ENCODE data around the gene PLXND1. TPM values are rescaled to one million over a fixed set of nuclear protein-coding genes. Genes with fewer than 3 reads are reported as not detected.
A peak's percentile ranks its signal among the peaks of the same experiment; 100 is the strongest.

PLXND1 gene
- total RNA-seq, 1 donor from 2014 or later: 9.0 TPM

DNA sequence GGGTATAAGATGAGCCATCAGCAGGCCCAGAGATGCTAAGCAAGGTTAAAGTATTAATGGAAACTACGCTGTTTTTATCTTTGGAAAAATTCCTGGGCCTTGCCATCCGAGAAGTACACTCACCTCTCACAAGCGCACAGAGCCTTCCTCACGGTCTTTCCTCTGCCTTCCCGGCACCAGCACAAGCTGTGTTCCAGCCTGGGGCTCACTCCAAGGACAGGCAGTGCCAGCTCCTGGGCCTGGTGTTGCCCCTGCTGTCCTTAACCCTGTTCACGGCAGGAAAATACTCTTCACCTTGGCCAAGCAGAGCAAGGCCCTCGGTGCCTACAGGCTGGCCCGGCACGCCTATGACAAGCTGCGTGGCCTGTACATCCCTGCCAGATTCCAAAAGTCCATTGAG is 92.4 kb downstream of the PLXND1 start:
- Mint-ChIP-seq H3K36me3 (peaks cover 27% of the 10 kb centered on the region), H3K9me3 (no peaks in the 10 kb centered on the region), H3K4me3 (no peak overlapping the region), H3K4me1 (peaks cover 8% of the 10 kb centered on the region), H3K27me3 (ENCODE audit: insufficient read depth, low read depth) (peaks cover 2% of the 10 kb centered on the region), H3K27ac (peak overlapping the region; percentile 66)
- Histone ChIP-seq H3K4me2 (no peak overlapping the region), H3K36me3 (no peaks in the 10 kb centered on the region), H2AFZ (replicated peaks) (no peak overlapping the region), H3K79me2 (ENCODE audit: low read depth) (no peaks in the 10 kb centered on the region), H3K27ac (no peak overlapping the region), H3K27me3 (no peaks in the 10 kb centered on the region), H3K4me1 (no peaks in the 10 kb centered on the region), H3K9me3 (ENCODE audit: low read depth) (no peaks in the 10 kb centered on the region), H3F3A (ENCODE audit: low read depth) (no peaks in the 10 kb centered on the region), H4K20me1 (ENCODE audit: low read depth) (no peaks in the 10 kb centered on the region), H3K9ac (no peak overlapping the region), H3K4me3 (no peak overlapping the region)
- DNase-seq (ENCODE audit: low spot score): no peak
- TF ChIP-seq EZH2 (IDR thresholded peaks at IDR 0.05): no peak
- TF ChIP-seq, protein P1, sequence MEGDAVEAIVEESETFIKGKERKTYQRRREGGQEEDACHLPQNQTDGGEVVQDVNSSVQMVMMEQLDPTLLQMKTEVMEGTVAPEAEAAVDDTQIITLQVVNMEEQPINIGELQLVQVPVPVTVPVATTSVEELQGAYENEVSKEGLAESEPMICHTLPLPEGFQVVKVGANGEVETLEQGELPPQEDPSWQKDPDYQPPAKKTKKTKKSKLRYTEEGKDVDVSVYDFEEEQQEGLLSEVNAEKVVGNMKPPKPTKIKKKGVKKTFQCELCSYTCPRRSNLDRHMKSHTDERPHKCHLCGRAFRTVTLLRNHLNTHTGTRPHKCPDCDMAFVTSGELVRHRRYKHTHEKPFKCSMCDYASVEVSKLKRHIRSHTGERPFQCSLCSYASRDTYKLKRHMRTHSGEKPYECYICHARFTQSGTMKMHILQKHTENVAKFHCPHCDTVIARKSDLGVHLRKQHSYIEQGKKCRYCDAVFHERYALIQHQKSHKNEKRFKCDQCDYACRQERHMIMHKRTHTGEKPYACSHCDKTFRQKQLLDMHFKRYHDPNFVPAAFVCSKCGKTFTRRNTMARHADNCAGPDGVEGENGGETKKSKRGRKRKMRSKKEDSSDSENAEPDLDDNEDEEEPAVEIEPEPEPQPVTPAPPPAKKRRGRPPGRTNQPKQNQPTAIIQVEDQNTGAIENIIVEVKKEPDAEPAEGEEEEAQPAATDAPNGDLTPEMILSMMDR (IDR thresholded peaks at IDR 0.05): no peak
- no peak for TF ChIP-seq EZH2phosphoT487 (IDR thresholded peaks at IDR 0.05)

DNA sequence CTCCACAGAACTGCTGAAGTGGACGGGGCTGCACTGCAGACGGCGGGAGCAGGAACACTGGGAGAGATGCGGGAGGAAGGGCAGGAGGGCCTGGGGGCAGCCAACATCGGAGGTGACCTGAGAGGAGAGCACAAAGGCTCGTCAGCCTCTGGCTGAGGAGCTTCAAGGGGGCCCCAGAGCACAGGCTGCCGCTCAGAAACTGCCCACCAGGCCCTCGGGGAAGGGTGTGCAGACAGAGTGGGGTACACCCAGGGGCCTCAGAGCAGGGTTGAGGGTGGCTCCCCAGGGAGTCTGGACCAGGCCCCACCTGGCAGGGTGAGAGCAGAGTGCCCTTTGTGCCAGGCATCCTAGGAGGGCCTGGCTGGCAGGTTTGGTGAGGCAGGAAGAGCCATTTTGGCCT is 92.8 kb downstream of the PLXND1 start:
- Histone ChIP-seq H3F3A (ENCODE audit: low read depth) (no peaks in the 10 kb centered on the region), H3K4me1 (no peaks in the 10 kb centered on the region), H3K27me3 (no peaks in the 10 kb centered on the region), H3K79me2 (ENCODE audit: low read depth) (no peaks in the 10 kb centered on the region), H4K20me1 (ENCODE audit: low read depth) (no peaks in the 10 kb centered on the region), H3K9ac (no peak overlapping the region), H3K36me3 (no peaks in the 10 kb centered on the region), H3K4me3 (no peak overlapping the region), H3K4me2 (no peak overlapping the region), H3K9me3 (ENCODE audit: low read depth) (no peaks in the 10 kb centered on the region), H3K27ac (no peak overlapping the region), H2AFZ (replicated peaks) (no peak overlapping the region)
- Mint-ChIP-seq H3K4me3 (no peak overlapping the region), H3K4me1 (peaks cover 8% of the 10 kb centered on the region), H3K36me3 (peaks cover 27% of the 10 kb centered on the region), H3K9me3 (no peaks in the 10 kb centered on the region), H3K27me3 (ENCODE audit: insufficient read depth, low read depth) (peaks cover 2% of the 10 kb centered on the region), H3K27ac (no peak overlapping the region)
- DNase-seq (ENCODE audit: low spot score): no peak
- no peak for TF ChIP-seq EZH2phosphoT487 (IDR thresholded peaks at IDR 0.05)

DNA sequence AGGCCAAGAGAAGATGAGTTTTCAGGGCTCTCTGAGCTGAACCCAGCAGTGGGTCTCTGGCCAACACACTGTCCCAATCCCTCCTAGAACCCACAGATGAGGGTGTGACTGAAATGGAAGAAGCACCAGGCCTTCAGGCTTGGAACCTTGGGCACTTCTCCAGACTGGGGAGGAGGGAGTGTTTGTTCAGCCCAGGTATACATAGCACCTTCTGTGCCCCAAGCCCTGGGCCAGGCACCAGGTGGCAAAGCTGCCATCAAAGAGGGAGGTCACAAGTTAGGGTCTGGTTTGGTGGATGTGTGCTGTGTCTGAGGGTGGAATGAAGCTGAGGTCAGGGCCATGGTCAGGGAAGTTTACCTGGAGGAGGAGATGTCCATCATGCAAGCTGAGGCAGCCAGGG is 93.9 kb downstream of the PLXND1 start:
- Histone ChIP-seq H3K79me2 (ENCODE audit: low read depth) (no peaks in the 10 kb centered on the region), H3K36me3 (no peaks in the 10 kb centered on the region), H3K9ac (no peak overlapping the region), H3K4me2 (no peak overlapping the region), H3K27me3 (no peaks in the 10 kb centered on the region), H2AFZ (replicated peaks) (no peak overlapping the region), H3K27ac (no peak overlapping the region), H4K20me1 (ENCODE audit: low read depth) (no peaks in the 10 kb centered on the region), H3F3A (ENCODE audit: low read depth) (no peaks in the 10 kb centered on the region), H3K4me3 (no peak overlapping the region), H3K9me3 (ENCODE audit: low read depth) (no peaks in the 10 kb centered on the region), H3K4me1 (no peaks in the 10 kb centered on the region)
- H3K4me3 Mint-ChIP-seq: no peak overlapping the region
- H3K27me3 Mint-ChIP-seq (ENCODE audit: insufficient read depth, low read depth): peaks cover 2% of the 10 kb centered on the region
- no peak for DNase-seq (ENCODE audit: low spot score)
- TF ChIP-seq, protein P1 (IDR thresholded peaks at IDR 0.05): no peak
- no peak for TF ChIP-seq EZH2 (IDR thresholded peaks at IDR 0.05)
- no peak for TF ChIP-seq EZH2phosphoT487 (IDR thresholded peaks at IDR 0.05)
- peaks cover 27% of the 10 kb centered on the region for H3K36me3 Mint-ChIP-seq
- H3K4me1 Mint-ChIP-seq: peaks cover 8% of the 10 kb centered on the region
- H3K9me3 Mint-ChIP-seq: no peaks in the 10 kb centered on the region
- H3K27ac Mint-ChIP-seq: peak overlapping the region; percentile 79

DNA sequence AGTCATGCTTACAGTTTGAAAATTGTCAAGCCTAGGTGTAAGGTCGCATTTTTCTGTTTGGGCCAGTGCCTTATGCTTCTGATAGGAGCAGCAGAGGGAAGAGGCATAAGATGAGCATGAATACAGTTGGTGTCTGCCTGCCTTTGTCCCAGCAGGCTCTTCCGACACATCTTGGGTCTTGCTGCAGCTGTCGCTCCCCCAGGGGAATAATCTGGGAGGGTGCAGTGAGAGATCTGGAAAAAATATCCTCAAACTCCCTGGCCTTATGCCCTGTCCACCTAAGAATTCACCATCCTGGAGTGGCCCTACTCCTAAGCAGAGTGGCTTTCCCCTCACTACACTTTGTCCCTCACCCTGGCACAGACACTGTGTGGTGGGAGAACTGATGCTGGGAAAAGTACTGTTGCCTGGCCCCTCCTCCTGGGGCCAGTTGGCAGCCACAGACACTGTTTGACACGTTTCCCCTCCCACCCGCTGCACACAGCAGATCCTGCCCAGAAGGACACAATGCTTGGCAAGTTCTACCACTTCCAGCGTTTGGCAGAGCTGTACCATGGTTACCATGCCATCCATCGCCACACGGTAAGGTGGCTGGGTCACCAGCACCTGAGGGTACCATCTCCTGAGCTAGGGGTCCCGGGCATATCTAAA is 99.2 kb downstream of the PLXND1 start:
- peaks cover 3% of the 10 kb centered on the region for H3K4me1 Mint-ChIP-seq
- H3K9ac ChIP-seq: no peak overlapping the region

More for the DNA sequence above, 99.2 kb downstream of the PLXND1 start:
- no peak for DNase-seq (ENCODE audit: low spot score)
- Histone ChIP-seq H3K36me3 (no peaks in the 10 kb centered on the region), H3K79me2 (ENCODE audit: low read depth) (no peaks in the 10 kb centered on the region), H3K4me2 (no peak overlapping the region), H3K9me3 (ENCODE audit: low read depth) (no peaks in the 10 kb centered on the region), H3K4me3 (no peak overlapping the region), H2AFZ (replicated peaks) (no peak overlapping the region), H3K4me1 (no peaks in the 10 kb centered on the region), H3K27me3 (no peaks in the 10 kb centered on the region), H4K20me1 (ENCODE audit: low read depth) (no peaks in the 10 kb centered on the region), H3K27ac (no peak overlapping the region), H3F3A (ENCODE audit: low read depth) (no peaks in the 10 kb centered on the region)
- H3K27ac Mint-ChIP-seq: no peak overlapping the region
- H3K27me3 Mint-ChIP-seq (ENCODE audit: insufficient read depth, low read depth): peaks cover 2% of the 10 kb centered on the region
- H3K9me3 Mint-ChIP-seq: no peaks in the 10 kb centered on the region
- H3K4me3 Mint-ChIP-seq: no peak overlapping the region
- peaks cover 30% of the 10 kb centered on the region for H3K36me3 Mint-ChIP-seq
- TF ChIP-seq, protein P1 (IDR thresholded peaks at IDR 0.05): no peak
- TF ChIP-seq EZH2 (IDR thresholded peaks at IDR 0.05) (no peak), EZH2phosphoT487 (IDR thresholded peaks at IDR 0.05) (no peak)

All from neural progenitor cell (in vitro differentiated cells).